RWPE1 (cell line): ENCODE results near the gene SPRED3.
"Not testable (repeated sequence)": the region's sequence is repeated elsewhere in the genome, so short reads cannot be mapped to it uniquely, and the experiment has no call there.

Source experiments
- CTCF ChIA-PET: fragments of 350-600 bp; sonication (Branson Sonifier 250); formaldehyde crosslinking; extraction: SDS; loops from one replicate; lab custom pipeline; 2021; lab: Yijun Ruan, JAX
- POLR2A ChIA-PET: fragments of 400-600 bp; formaldehyde crosslinking; extraction: SDS; loops from one replicate; lab custom pipeline; 2020; ENCODE audit warnings: antibody characterized with exemption; ENCODE audit not compliant: low non-redundant PET; lab: Yijun Ruan, JAX
- DNase-seq: peaks from one replicate; pipeline ENCODE4 v3.0.0; 2012; ENCODE audit warnings: low spot score
- H3K27ac ChIP-seq: fragments of 450-650 bp; 2 replicates; pipeline ENCODE4 v1.5.1; 2017
- CTCF ChIP-seq: fragments of 450-650 bp; conservative IDR thresholded peaks from 2 replicates; pipeline ENCODE4 v1.5.1; 2017; ENCODE audit warnings: low read depth, mild to moderate bottlenecking

Gene SPRED3

DNA sequence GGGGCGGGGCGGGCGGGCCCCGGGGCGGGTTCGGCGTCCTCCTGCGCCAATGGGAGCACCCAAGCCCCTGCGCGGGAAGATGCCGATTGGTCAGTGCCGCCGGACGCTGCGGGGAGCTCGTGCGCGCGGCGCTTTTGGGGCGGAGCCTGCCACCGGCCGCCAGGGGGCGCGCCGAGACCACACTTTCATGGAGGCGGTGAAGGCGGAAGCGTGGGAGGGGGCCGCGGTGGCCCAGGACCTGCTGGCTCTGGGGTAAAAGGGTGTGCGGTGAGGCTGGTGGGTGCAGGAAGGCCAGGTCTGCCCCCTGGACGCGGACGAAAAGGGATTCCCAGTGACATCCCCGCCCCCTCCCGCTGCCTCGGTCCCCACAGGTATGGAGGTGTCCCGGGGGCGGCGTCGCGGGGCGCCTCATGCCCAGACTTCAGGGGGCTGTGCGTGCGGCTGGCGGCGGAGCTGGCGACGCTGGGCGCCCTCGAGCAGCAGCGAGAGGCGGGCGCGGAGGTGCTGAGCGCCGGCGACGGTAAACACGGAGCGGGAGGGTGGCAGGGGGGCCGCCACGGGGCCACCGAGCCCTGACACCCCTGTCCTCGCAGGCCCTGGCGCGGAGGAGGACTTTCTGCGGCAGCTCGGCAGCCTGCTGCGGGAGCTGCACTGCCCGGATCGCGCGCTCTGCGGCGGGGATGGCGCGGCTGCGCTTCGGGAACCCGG lies 14.6 kb downstream of the SPRED3 start, which contains the start of gene FAM98C:
FAM98C (plus strand) TSS at position 127 of the 708 bp plus-strand sequence; CDS start at position 188, 61 bp downstream.
- DNase-seq: peak; percentile 100
- peak within 1 kb of the TSS; percentile 78 for H3K27ac ChIP-seq
- TF ChIP-seq CTCF: peak; percentile 93
- ChIA-PET CTCF (interaction anchor here (0.5 to 1.8 kb wide), 12 partner anchors 9 to 676 kb away, joined by 3 to 7 read pairs (median 4); partner anchors contain the start of genes MRPS12 and SARS2), POLR2A (interaction anchor here (0.6 kb wide), 1 partner anchor 14 kb away, joined by 4 read pairs; no protein-coding TSS in a partner anchor)

GRCh38 chr19:38404858-38405257 lies 16.4 kb downstream of the SPRED3 start:
- CTCF ChIA-PET: interaction anchor here (0.5 to 1.7 kb wide), 3 partner anchors 59 to 229 kb away, joined by 3 to 5 read pairs (median 5); no protein-coding TSS in a partner anchor
- POLR2A ChIA-PET: no interaction called here
- H3K27ac ChIP-seq: peak overlapping the region; percentile 78; the same call in 1 of the 2 replicates
- no peak for DNase-seq
- no peak for TF ChIP-seq CTCF

DNA sequence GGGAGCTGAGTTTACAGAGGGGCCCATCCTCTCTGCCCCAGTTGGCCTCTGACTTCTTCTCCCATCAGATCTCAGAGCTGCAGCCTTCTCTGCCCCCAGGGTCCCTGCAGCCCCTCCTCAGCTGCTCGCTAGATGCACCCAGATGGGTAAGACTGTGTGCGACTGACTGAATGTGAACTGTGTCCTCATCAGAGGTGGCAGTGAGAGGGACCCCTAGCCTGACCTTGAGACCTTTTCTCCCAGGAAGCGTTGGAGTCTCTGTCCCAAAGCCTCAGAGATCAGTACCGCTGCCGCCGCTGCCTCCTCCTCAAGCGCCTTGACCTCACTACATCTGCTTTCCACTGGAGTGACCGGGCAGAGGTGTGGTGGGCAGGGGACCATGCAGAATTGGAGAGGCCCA lies 16.8 kb downstream of the SPRED3 start:
- CTCF ChIA-PET: interaction anchor here (0.6 kb wide), 1 partner anchor 59 kb away, joined by 5 read pairs; no protein-coding TSS in a partner anchor

DNA sequence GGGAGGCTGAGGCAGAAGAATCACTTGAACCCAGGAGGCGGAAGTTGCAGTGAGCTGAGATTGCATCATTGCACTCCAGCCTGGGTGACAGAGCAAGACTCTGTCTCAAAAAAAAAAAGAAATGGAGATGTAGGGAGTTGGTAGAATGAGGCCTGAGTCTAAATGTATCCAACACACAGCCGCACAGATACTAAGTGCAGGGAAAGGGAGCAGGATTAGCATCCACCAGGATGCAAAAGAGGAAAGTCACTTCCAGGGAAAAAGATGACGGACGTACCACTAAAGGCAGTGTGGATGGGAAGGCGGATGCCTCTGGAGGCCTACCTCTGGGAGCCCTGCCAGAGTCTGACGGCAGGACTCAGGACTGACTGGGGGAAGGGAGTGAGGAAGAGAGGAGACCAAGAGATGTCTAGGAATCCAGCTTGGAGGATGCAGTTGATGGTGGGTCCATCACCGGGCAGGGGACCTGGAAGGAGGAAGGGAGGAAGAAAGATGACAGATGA lies 21.2 kb downstream of the SPRED3 start:
- DNase-seq: no peak
- no peak for TF ChIP-seq CTCF
- ChIA-PET POLR2A (interaction anchor here (0.6 kb wide), 1 partner anchor 140 kb away, joined by 3 read pairs; no protein-coding TSS in a partner anchor), CTCF (interaction anchor here (0.6 kb wide), 1 partner anchor 14 kb away, joined by 3 read pairs; no protein-coding TSS in a partner anchor)
- H3K27ac ChIP-seq: no peak overlapping the region; the same call in 1 of the 2 replicates

More for the DNA sequence above, 16.8 kb downstream of the SPRED3 start:
- H3K27ac ChIP-seq: peak overlapping the region; percentile 78; the same call in 1 of the 2 replicates
- POLR2A ChIA-PET: no interaction called here
- no peak for TF ChIP-seq CTCF
- DNase-seq: no peak

DNA sequence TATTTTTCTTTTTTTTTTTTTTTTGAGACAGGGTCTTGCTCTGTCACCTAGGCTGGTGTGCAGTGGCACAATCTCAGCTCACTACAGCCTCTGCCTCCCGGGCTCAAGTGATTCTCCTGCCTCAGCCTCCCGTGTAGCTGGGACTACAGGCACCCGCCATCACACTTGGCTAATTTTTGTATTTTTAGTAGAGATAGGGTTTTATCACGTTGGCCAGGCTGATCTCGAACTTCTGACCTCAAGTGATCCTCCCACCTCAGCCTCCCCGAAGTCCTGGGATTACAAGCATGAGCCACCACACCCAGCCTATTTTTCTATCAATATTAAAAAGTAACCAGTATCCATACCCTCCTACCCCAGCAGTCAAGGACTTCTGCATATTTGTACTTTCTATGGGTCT lies 21.9 kb downstream of the SPRED3 start:
- POLR2A ChIA-PET: interaction anchor here (0.6 kb wide), 1 partner anchor 139 kb away, joined by 3 read pairs; no protein-coding TSS in a partner anchor
- not testable (repeated sequence) for H3K27ac ChIP-seq, DNase-seq
- CTCF ChIA-PET: interaction anchor here (0.6 kb wide), 1 partner anchor 14 kb away, joined by 3 read pairs; no protein-coding TSS in a partner anchor

- ChIA-PET POLR2A (no interaction called here), CTCF (no interaction called here)
- H3K27ac ChIP-seq: peak overlapping the region; percentile 13; the same call in 1 of the 2 replicates
- TF ChIP-seq CTCF: no peak
- no peak for DNase-seq
Observed at GRCh38 chr19:38411041-38411712, 22.7 kb downstream of the SPRED3 start.

DNA sequence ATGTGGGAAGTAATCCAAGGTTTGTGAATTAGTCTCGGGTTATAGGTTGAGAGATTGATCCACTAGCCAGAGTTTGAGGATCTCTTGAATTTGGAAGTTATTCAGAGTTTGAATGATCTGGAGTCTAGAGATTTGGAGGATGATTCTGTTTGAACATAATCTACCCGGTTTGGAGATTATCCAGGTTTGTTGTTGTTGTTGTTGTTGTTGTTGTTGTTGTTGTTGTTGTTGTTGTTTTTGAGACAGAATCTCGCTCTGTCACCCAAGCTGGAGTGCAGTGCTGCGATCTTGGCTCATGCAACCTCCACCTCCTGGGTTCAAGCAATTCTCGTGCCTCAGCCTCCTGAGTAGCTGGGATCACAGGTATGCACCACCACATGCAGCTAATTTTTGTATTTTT lies 23.4 kb downstream of the SPRED3 start:
- H3K27ac ChIP-seq, POLR2A ChIA-PET, DNase-seq: not testable (repeated sequence)
- CTCF ChIA-PET: interaction anchor here (1.2 kb wide), 1 partner anchor 9 kb away, joined by 4 read pairs; the partner anchor contains the start of gene FAM98C
